ENCODE measurements around the gene CLPTM1L.

Gene CLPTM1L

DNA sequence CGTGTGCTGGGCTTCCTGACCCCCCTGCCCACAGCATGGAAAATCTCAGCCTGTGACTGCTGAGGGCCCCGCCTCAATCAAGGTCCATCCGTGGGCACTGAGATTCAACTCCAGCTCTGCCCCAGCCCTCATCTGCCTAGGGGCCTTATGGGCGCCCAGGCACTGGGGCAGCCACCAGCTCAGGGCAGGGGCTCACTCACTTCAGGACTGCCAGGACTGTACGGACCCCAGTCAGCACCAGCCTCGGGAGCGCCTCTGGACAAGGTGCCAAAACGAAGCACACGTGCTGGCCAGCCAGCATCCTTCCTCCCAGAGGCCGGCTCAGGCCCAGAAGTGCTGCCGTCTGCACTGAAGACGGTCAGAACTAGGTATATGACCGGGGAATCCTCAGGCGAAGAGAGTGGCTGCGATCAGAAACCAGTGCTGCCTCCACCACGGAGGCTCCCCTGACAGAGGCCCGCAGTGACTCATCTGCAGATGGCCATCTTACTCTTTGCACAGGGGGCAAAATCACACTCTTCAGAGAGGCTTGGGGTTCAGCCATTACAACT is 19.6 kb downstream of the CLPTM1L start:
- DNase-seq = no peak

DNA sequence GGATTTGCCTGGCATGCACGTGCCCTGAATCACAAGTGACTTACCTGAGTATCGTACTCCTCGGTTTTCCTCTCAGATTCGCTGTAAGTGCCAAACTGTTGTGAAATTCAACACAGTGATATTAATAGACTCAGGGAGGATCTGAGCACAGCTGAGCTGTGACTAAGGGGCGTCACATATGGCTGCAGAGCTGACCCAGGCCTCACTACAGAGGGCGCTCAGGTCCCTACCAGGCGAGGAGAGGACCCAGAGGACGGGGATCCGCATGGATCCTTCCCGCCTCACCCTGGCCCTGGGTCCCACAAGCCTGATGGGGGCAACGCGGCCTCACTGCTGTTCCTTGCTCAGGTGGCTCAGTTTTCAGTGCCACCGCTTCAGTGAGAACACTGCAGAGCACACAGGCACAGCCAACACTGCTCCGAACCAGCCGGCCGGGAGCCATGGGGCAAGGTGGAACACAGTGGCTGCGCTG is 20.1 kb downstream of the CLPTM1L start:
- DNase-seq = no peak

DNA sequence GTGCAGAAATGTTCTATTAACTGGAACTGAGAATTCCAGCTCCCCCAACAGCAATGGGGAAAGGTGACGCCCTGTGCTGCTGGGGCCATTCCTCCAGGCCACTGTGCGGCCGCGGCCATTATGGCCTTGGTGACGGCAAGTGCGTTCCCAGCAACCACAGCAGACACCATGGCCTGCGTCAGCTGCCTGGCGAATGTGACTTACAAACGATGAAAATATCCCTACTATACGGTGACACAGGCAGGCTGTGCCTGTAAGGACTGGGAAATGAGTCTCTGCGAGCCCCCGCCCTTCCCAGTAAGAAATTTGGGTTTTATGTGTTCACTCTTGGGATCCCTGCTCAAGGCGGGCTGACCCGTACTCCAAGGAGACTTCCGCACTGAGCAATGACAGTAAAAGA is 20.6 kb downstream of the CLPTM1L start:
- no peak for DNase-seq

DNA sequence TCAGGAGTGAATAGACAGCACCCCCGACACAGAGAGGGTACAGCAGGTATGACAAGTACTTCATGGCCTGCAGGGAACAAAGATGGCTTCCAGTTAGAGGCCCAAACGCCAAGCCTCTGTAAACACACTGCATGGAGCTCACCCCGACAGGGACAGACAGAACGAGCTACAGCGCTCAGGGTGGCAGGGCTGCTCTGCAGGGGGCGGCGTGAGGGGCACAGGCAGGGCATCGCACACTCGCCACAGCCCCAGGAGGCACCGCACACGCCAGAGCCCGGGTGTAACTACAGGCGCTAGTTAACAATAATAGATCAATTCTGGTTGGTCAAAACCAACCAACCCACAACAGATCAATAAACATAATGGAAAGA is 21.1 kb downstream of the CLPTM1L start:
- DNase-seq = no peak

DNA sequence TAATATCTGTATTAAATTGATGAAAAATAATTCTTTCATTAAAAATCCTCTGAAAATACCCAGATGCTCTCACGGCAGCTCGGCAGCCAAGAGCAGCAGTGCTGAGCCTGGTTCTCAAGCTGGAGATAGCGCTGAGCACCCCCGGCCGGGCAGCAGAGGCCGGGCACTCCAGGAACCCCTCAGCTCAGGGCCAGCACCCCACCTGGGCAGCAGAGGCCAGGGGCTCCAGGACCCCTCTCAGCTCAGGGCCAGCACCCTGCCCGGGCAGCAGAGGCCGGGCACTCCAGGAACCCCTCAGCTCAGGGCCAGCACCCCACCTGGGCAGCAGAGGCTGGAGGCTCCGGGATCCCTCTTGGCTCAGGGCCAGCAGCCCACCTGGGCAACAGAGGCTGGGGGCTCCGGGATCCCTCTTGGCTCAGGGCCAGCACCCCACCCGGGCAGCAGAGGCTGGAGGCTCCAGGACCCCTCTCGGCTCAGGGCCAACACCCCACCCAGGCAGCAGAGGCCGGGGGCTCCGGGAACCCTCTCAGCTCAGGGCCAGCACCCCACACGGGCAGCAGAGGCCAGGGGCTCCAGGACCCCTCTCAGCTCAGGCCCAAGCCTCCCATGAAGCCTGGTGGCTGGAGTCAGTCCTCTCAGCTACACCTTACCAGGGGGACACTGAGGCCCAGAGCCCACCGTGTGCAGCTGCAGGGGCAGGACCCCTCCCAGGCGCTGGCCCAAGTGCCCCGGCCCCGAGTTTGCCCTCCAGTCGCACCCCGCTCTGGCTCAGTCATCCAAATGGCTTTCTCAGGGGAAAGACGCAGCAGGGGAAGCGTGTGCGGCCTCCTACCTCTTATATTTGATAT is 21.7 kb downstream of the CLPTM1L start:
- DNase-seq = no peak

DNA sequence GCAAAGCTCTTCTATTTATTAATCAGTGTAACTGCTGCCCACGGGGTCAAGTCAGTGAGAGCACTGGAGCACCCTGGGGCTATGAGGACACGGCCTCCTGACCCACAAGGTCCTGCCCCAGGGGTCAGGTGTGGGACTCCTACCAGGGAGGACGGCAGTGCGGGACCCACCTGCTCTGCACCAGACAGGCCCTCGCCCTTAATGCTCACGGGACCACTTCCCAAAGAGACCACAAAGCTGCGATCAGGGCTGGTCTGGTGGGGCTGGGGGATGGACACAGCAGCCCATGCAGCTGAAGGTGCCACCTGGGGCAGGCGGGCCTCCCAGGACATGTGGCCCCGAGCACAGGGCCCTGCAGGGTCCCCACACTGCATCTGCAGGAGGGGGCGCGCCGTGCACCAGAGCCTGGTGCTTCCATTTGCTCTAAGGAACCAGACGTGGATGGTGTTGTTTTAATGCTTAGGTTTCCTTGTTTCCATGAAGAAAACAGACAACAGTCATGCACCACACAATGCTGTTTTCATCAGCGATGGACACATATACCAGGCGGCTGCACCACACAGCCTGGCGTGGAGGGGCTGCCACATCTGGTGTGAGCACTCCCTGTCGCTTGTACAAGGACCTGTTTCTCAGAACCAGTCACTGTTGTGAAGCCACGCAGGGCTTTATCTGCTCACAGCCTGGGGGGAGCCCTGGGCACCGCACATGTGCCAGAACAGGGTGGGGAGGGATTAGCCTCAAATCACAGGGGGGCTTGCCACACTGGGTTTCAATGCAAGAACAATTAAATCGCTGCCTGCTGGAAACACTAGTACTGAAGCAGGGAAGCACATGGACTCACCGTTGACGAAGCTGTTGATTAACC is 22.6 kb downstream of the CLPTM1L start:
- DNase-seq = no peak

DNA sequence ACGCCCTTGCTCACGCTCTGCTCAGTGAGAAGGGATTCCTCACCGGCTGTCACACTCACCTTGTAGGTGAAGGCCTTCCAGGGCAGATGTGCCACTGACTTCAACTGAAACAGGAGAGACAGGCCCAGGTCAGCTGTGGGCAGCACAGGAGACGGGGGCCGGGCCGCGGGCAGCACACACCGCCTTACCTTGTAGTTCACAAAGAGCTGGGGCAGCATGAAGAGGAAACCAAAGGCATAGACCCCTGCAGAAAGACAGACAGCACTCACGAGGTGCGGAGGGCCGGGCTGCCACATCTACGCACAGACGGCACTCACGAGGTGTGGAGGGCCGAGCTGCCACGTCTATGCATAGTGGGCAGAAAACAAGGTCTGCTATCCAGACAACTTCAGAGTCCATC is 23.3 kb downstream of the CLPTM1L start:
- DNase-seq = no peak

DNA sequence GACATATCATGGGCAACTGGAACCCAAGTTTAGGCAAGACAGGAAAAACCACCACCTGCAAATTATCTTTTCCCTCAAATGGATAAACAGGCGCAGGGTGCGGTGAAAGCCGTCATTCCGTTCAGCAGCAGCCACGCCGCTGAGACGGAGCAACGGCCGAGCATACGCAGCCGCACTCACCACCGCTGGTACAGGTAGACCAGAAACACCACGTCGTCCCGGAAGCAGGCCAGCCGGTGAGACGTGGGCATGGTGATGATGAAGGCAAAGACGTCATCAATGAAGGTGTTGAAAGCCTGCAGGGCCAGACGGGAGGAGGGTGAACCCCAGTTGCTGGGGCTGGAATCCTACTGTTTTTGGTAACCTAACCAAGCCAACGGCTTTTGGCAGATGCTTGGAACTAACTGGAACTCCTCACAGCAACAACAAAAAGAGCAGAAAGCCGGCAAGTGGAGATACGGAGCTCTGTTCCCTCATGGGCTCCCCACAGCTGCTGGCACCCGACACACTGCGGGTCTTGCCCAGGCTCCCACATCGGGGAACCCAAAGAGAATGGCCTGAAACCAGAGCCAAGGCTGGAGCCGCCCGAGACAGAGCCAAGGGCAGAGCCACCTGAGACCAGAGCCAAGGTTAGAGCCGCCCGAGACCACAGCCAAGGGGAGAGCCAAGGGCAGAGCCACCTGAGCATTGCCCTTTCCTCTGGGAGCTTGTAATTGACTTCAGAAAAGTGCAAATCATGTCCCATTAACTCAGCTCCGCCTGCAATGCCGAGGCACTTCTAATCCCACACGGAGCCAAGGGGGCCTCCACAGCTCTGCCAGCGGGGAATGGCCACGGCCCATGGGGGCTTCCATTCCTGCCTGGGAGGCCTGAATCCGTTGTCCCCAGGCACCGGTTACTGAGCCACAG is 24.2 kb downstream of the CLPTM1L start:
- no peak for DNase-seq

DNA sequence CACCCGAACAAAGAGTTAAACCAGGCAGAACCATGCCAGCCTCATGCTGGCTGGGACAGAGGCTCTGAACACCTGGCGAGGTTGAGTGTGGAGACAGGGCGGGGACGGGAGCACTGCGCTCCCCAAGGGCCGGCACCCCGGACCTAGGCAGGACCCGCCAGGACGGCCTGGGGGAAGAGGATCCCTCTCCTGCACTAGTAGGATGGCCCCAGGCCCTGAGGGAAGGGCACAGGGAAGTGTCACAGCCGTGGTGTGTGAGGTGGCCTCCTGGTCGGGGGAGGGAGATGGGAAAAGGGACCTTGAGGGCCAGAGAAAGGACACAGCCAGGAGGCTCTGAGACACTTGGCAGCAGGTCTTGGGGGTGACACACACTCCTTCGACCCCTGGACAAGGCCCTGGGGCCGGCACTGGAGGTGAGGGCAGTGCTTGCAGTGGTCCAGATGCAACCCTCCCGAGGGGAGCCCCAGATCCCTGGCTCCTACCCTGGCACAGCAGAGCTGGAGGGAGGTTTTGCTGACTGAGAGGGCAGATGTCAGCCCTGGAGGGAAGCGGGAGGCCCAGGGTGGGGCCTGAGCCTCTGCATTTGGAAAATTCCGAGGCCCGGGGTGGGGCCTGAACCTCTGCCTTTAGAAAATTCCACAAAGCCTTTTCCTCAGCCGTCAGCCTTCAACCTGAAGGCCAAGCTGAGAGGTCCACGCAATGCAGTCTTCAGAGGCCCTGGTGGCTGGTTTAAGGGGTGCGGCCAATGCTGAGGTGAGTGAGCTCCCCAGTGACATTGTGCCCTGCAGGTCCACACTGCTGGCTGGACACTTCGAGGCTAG is 25.3 kb downstream of the CLPTM1L start:
- no peak for DNase-seq

DNA sequence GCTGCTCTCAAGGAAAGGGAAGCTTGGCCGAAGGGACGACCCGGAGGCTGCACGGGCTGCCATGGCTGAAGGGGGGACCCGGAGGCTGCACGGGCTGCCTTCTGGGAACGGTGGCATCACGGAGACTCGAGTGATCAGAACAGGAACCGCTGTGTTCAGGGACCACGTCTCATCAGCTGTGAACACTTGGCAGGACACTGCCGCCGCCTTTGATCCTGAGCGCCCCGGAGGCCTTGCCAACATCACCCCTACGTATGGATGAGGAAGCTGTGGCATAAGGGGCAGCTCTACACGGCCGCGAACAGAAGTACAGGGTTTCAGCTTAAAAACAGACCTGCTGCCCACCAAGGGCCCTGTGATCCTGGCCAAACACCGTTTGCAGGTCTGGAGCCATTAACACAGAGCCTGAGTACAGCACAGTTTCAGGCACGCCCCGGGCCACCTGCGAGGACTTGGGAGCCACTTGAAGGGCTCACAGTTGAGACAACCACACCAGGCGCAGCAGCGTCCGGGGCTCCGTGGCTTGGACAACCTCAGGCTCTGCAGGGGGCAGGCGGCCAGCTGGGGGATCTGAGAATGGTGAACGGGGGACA is 26.1 kb downstream of the CLPTM1L start:
- DNase-seq = no peak

DNA sequence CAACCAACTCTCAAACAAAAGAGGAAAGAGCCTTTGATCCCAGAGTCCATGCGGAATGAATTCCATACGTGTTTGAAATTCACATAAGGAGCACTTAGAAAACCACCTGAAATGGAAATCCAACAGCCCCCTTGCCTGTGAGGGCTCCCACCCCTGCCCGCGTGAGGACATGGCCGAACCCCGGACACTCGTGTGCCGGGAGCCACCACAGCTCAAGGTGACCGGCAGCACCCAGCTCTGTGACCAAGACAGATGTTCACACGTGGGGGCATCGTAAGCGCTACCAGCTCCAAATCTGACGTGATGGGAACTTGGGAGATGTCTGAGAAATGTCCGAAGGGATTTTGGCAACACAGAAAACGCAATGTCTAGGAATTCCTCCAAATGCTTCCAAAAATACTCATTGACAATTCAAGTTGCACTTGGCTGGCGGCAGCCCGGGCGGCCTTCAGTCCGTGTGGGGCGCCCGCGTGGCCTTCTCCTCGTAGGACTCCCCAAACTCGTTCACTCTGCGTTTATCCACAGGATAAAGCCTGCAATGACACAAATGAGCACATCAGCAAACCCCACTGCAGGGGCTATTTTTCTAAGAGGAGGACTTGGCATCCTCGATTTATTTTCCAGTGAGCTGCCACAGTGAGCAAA is 26.9 kb downstream of the CLPTM1L start:
- DNase-seq = no peak

DNA sequence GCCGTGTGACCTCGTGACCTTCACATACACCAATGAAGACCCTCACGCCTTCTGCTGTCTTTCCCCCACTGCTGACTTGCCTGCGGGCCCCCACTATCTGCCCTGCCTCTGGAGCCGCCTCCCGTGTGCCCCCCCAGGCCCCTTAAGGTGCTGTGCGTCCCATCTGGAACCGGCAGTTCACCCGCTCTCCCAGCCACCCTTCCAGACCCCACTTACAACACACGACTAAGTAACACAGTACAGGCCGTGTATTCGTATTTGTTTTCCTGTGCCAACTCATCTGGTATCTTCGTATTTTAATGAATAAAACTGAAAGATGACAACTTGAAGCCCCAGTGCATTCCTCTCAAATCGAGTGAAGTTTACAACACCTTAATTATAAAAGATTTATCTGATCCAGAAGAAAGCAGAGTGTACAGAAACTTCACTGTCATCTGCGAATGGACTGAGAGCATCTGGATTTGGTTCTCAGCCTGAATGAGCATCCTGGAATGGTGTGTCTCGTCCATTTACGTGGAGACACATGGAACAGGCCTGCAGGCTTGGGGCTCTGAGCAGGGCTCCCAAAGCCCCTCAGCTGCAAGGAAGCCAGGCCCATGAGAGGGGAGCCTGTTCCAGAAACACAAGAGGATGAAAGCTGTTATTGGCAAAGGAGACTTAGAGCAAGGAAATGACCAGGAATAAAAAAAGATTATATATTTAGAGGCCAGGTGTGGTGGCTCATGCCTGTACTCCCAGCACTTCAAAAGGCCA is 28.1 kb downstream of the CLPTM1L start:
- no peak for DNase-seq

DNA sequence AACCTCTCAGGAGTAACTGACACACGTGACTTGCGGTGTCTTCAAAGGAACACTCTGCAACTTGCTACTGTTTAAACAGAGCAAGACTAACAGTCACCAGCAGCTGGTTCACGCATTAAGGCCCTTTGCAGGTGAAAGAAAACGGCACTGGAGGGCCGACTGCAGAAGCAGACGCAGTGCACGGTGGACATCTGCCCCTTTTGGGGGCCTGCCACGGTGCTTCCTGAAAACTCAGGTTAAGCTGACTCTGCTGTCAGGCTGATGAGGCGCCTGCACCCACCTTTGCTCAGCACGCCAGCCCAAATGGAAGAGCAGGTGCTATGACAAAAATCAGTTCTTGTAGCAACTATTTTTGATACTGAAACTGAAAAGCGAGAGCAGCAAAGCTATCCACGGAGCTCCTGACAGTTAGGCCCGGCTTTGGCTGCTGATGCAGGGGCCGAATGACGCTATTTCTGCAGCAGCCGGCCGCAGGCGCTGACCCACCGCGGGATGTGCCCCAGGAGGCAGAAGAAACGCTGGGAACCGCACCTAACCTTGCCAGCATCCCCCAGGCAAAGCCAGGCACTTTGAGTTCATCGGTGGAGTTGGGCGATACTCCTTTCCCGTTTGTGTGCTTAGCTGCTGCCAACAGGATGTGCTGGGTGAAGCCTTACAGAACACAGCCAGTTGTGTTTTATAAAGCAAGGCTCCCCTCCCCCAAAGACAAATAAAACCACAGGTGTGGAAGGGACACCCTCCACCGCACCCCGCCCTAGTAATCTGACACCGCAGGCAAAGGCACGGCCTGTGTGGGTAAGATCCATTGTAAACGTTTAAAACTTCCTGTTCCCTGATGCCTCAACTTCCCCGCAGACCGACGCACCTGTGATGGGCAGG is 29.0 kb downstream of the CLPTM1L start:
- DNase-seq = peak; percentile 58

DNA sequence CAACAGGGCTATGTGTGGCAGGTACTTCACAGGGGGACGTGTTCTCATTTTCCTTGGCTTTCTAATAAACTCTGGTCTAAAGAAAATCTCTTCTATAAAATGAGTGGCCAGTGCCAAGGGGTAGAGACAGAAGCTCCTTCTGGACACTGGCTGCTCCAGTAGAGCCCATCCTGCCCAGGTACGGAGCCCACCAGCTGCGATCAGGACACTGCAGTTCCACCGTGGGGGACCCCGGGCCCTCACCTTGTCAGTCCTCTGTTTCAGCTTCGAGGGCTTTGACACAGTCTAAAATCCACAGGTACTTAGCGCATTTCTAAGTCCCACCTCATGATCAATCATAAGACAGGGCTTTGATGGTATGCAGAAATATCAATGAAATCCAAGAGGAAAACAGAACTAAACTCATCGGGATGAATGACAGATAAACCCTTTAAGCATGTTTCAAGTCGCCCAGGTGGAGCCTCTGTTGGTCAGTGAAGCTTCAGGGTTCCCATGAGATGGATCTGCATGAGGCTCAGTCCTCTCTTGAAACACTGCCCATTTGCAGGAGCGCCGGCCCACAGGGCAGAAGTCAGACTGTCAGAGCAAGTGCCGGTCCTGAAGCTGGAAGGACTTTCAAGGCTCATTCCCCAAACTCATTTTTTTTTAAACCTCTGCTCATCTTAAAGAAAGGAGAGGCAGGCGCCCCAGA is 29.7 kb downstream of the CLPTM1L start:
- DNase-seq = no peak

DNA sequence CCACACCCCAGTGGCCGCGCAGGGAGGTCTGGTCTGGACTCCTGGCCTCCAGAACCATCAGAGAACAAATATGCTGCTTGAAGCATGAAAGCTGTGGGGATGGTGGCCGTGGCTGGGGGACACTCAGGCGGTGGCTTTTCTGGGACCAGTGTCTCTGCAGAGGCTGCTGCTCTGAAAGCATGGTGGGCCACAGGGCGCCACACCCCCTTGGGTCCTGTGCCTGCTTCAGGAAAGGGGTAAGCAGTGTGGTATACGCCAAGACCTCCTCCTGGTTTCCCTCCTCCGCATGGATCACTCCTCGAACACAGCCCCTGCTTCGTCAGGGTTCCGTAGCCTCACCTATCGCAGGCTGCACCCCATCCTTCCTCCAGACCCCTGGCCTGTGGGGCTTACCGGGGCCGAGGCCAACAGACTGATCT is 30.3 kb downstream of the CLPTM1L start:
- DNase-seq = no peak

DNA sequence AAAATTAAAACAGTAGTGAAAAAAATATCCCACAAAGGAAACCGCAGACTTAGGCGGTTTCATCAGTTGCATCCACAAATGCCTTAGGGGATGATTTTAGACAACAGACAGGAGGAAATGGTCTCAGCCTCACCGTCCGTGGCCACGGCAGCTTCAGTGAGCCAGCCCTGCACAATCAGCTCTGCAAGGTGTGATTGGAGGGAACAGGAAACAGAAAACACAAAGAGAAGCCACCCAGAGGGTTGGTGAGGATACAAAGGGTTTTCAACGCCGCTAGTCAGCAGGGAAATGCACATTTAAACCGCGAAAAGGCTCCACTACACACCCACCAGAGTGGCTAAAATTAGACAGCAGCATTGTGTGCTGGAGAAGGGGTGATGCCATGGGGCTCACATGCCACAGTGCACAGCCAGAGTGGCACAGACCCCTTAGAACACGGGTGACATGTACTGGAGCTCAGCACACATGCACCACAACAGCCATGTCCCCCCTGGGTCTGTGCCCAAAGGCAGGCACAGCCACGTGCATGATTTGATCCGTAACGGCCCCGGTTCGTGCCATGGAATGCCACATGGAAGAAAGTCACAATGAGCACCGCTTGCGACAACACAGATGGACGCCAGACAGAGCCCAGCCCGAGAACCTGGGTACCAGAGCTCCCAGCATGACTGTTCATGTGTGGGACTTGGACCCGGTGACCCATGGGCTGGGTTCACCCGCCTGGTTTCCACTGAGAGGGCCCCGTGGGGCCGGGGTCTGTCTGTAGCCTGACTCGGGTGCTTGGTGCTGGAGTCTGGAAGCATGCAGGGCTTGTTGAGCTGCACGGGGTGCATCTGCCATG is 31.7 kb downstream of the CLPTM1L start:
- no peak for DNase-seq

DNA sequence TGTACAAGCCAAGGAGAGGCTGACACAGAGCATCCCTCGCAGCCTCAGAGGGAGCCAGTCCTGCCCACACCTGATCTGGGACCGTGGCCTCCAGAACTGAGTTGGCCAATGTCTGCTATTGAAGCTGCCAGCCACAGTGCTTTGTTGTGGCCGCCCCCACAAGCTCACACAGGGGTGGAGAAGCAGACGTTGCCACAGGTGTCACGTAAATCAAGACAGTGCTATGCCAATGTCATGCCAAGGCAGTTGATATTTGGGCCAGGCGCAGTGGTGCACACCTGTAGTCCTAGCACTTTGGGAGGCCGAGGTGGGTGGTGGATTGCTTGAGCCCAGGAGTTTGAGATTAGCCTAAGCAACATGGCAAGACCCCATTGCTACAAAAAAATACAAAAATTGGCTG is 32.7 kb downstream of the CLPTM1L start:
- DNase-seq = no peak
